HL-60 (cell line): ENCODE results near the gene ETV6.

Source experiments
- GABPA ChIP-seq: IDR thresholded peaks from 2 replicates; pipeline ENCODE4 v1.6.1; 2012; ENCODE audit warnings: low read depth
- POLR2AphosphoS5 ChIP-seq: IDR thresholded peaks from 2 replicates; pipeline ENCODE4 v1.6.1; 2012; ENCODE audit warnings: low read depth
- SPI1 ChIP-seq: IDR thresholded peaks from 2 replicates; pipeline ENCODE4 v1.6.1; 2012; ENCODE audit warnings: low read depth, mild to moderate bottlenecking, borderline replicate concordance
- TF ChIP-seq, protein P1 (sequence below): IDR thresholded peaks from one replicate; pipeline ENCODE4 v1.5.1; 2011; ENCODE audit warnings: low read length, control low read depth, inconsistent platforms; ENCODE audit not compliant: insufficient read depth
- TF ChIP-seq, protein P2 (sequence below): IDR thresholded peaks from 2 replicates; pipeline ENCODE4 v1.6.1; 2012; ENCODE audit warnings: low read depth; ENCODE audit not compliant: insufficient replicate concordance

DNA sequence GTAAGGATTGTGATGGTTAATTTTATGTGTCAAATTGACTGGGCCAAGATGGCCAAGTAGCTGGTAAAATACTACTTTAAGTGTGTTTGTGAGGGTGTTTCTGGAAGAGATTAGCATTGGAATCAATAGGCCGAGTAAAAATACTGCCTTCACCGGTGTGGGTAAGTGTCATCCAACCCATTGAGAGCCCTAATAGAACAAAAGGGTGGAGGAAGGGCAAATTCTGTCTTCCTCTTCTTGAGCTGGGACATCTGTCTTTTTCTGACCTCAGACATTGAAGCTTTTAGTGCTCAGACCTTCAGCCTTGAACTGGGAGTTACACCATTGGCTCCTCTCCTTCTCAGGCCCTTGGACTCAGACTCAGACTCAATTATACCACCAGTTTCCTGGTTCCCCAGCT, 8.0 kb upstream of the ETV6 start:
- TF ChIP-seq, protein P1, sequence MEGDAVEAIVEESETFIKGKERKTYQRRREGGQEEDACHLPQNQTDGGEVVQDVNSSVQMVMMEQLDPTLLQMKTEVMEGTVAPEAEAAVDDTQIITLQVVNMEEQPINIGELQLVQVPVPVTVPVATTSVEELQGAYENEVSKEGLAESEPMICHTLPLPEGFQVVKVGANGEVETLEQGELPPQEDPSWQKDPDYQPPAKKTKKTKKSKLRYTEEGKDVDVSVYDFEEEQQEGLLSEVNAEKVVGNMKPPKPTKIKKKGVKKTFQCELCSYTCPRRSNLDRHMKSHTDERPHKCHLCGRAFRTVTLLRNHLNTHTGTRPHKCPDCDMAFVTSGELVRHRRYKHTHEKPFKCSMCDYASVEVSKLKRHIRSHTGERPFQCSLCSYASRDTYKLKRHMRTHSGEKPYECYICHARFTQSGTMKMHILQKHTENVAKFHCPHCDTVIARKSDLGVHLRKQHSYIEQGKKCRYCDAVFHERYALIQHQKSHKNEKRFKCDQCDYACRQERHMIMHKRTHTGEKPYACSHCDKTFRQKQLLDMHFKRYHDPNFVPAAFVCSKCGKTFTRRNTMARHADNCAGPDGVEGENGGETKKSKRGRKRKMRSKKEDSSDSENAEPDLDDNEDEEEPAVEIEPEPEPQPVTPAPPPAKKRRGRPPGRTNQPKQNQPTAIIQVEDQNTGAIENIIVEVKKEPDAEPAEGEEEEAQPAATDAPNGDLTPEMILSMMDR, result no peak
- no peak for TF ChIP-seq GABPA
- no peak for TF ChIP-seq POLR2AphosphoS5
- TF ChIP-seq, protein P2, sequence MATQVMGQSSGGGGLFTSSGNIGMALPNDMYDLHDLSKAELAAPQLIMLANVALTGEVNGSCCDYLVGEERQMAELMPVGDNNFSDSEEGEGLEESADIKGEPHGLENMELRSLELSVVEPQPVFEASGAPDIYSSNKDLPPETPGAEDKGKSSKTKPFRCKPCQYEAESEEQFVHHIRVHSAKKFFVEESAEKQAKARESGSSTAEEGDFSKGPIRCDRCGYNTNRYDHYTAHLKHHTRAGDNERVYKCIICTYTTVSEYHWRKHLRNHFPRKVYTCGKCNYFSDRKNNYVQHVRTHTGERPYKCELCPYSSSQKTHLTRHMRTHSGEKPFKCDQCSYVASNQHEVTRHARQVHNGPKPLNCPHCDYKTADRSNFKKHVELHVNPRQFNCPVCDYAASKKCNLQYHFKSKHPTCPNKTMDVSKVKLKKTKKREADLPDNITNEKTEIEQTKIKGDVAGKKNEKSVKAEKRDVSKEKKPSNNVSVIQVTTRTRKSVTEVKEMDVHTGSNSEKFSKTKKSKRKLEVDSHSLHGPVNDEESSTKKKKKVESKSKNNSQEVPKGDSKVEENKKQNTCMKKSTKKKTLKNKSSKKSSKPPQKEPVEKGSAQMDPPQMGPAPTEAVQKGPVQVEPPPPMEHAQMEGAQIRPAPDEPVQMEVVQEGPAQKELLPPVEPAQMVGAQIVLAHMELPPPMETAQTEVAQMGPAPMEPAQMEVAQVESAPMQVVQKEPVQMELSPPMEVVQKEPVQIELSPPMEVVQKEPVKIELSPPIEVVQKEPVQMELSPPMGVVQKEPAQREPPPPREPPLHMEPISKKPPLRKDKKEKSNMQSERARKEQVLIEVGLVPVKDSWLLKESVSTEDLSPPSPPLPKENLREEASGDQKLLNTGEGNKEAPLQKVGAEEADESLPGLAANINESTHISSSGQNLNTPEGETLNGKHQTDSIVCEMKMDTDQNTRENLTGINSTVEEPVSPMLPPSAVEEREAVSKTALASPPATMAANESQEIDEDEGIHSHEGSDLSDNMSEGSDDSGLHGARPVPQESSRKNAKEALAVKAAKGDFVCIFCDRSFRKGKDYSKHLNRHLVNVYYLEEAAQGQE, result no peak
- TF ChIP-seq SPI1, result peak; percentile 51; the same call in 1 of the 2 replicates
